Measurements from ENCODE around the gene KIF26B. TPM values are rescaled to one million over a fixed set of nuclear protein-coding genes. Genes with fewer than 3 reads are reported as not detected.

KIF26B gene
- total RNA-seq, 4 donors from 2014 or later = 0.20 to 0.79 (median 0.41) TPM; not detected in 1

DNA sequence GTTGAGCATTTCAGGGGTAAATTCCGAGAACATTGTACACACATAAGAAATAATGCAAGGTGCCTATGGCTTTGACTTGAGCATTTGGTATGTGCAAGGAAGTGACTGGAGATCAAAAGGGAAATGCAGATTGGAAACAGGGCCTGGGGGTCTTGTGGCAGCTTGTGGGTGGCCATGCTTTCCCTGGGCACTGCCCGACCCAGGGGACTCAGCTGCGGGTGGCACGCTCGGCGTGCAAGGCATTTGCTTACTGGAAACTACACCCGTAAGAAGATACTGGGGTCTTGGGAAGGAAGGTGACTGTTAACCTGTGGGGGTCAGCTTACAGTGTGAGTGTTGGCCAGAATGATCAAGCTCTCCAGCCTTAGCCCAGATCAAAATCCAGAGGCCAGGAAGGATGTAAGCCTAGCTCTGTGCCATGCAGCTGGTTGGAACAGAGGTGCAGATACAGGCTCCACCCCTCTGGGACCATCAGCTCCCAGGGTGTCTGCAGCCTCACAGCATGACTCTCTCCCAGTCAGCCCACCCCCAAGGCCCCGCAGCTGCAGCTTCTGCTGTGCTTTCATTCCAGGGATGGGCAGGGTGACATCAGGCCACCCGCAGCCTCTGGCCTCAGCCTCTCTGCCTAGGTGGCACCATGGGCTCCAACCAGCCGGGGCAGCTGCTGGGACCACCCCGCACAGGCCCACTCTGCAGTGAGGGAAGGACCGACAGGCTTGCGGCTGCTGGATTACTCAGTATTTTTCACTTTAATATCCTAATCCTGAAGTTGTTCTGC lies 55.1 kb downstream of the KIF26B start:
- WGBS, 2 donors (ENCODE audit: low coverage in 1 of 2) = 80 to 89% methylated on average over 1 to 12 of the region's 13 CpGs
- no peak for DNase-seq
- Histone ChIP-seq H3K9me3 (peaks cover 6 to 22% of the 10 kb centered on the region in 2 donors), H3K36me3 (no peaks in the 10 kb centered on the region), H3K27me3 (no peaks in the 10 kb centered on the region), H3K27ac (no peak overlapping the region), H3K4me1 (no peaks in the 10 kb centered on the region), H3K4me3 (no peak overlapping the region)
- in situ Hi-C loops (cut with MboI; ENCODE audit: low pct_ligation_motif_present in 1 of 4, low pct_unique_long_range_greater_than_20kb in 1 of 4, low sequenced_read_pairs in 3 of 4) (no loop called here), intact Hi-C loops (cut with DNase I; ENCODE audit: low total_unique reads) (no loop called here)
- no peak for TF ChIP-seq POLR2AphosphoS5 (IDR thresholded peaks at IDR 0.05)
- TF ChIP-seq, protein P1, sequence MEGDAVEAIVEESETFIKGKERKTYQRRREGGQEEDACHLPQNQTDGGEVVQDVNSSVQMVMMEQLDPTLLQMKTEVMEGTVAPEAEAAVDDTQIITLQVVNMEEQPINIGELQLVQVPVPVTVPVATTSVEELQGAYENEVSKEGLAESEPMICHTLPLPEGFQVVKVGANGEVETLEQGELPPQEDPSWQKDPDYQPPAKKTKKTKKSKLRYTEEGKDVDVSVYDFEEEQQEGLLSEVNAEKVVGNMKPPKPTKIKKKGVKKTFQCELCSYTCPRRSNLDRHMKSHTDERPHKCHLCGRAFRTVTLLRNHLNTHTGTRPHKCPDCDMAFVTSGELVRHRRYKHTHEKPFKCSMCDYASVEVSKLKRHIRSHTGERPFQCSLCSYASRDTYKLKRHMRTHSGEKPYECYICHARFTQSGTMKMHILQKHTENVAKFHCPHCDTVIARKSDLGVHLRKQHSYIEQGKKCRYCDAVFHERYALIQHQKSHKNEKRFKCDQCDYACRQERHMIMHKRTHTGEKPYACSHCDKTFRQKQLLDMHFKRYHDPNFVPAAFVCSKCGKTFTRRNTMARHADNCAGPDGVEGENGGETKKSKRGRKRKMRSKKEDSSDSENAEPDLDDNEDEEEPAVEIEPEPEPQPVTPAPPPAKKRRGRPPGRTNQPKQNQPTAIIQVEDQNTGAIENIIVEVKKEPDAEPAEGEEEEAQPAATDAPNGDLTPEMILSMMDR (IDR thresholded peaks at IDR 0.05) = no peak
- TF ChIP-seq EP300 (IDR thresholded peaks at IDR 0.05; ENCODE audit: low read depth) = no peak
- TF ChIP-seq POLR2A (IDR thresholded peaks at IDR 0.05) = no peak

DNA sequence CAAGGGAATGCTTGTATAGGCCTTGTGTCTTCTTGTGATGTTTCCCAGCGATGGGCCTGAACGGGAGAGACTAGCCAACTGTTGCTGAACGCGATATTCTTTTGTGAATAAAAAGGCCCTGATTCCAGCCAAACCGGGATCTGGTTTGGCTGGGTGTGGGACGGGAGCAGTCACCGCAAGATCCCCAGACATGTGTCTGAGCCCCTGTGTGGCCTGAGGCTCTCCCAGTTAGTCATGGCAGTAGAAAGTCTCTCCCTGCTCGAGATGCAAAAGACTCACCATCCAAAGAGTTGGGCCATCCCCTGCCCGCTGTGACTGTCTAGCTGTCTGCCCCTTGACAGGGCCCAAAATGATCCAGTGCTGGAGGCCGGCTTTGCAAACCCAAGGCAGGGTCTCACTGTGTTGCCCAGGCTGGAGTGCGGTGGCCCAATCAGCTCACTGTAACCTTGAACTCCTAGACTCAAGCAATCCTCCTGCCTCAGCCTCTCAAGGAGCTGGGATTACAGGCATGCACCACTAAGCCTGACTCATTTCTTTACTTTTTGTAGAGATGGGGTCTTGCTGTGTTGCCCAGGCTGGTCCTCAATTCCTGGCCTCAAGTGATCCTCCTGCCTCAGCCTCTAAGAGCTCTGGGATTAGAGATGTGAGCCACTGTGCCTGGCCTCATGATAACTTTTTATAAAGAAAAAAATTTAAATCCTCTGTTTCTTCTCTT lies 56.4 kb downstream of the KIF26B start:
- Histone ChIP-seq H3K27me3 (no peaks in the 10 kb centered on the region), H3K9me3 (peaks cover 6 to 19% of the 10 kb centered on the region in 2 donors), H3K4me3 (no peak overlapping the region), H3K27ac (no peak overlapping the region), H3K36me3 (no peaks in the 10 kb centered on the region), H3K4me1 (no peaks in the 10 kb centered on the region)
- intact Hi-C loops (cut with DNase I; ENCODE audit: low total_unique reads) (no loop called here), in situ Hi-C loops (cut with MboI; ENCODE audit: low pct_ligation_motif_present in 1 of 4, low pct_unique_long_range_greater_than_20kb in 1 of 4, low sequenced_read_pairs in 3 of 4) (no loop called here)
- no peak for DNase-seq
- 86% methylated on average over 10 of the region's 11 CpGs; no CpG with 5 or more reads in 1 of the 2 donors for WGBS, 2 donors (ENCODE audit: low coverage in 1 of 2)
- TF ChIP-seq POLR2A (IDR thresholded peaks at IDR 0.05) (no peak), POLR2AphosphoS5 (IDR thresholded peaks at IDR 0.05) (no peak), EP300 (IDR thresholded peaks at IDR 0.05; ENCODE audit: low read depth) (no peak)
- TF ChIP-seq, protein P1 (IDR thresholded peaks at IDR 0.05) = no peak

DNA sequence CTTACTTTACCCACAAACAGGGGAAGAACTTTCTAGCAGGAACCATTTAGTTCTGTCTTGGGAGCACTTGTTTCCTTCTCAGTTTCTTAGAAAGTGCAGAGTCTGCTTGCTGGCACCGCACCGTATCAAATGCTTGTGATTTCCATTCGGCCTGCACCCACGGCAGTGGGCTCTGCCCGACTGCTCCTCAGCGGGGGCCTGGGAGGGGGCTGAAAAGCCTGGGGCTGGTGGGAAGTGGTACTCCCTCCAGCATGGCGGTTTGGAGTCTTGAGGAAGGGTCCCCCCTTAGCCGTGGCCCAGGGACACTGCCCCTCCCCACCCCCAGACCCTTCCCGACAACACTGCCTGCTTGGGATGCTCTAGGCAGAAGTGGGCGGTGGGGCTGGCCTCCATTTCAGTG lies 57.0 kb downstream of the KIF26B start:
- WGBS, 2 donors (ENCODE audit: low coverage in 1 of 2) = 88 to 90% methylated on average over 5 to 10 of the region's 10 CpGs
- intact Hi-C loops (cut with DNase I; ENCODE audit: low total_unique reads) = no loop called here
- Histone ChIP-seq H3K4me1 (peaks cover 0 to 5% (median 0%) of the 10 kb centered on the region in 4 donors), H3K4me3 (no peak overlapping the region), H3K27ac (no peak overlapping the region), H3K36me3 (no peaks in the 10 kb centered on the region), H3K27me3 (no peaks in the 10 kb centered on the region), H3K9me3 (peaks cover 6 to 13% of the 10 kb centered on the region in 2 donors)
- TF ChIP-seq POLR2AphosphoS5 (IDR thresholded peaks at IDR 0.05) (no peak), EP300 (IDR thresholded peaks at IDR 0.05; ENCODE audit: low read depth) (no peak), POLR2A (IDR thresholded peaks at IDR 0.05) (no peak)
- TF ChIP-seq, protein P1 (IDR thresholded peaks at IDR 0.05) = no peak
- DNase-seq = no peak
- in situ Hi-C loops (cut with MboI; ENCODE audit: low pct_ligation_motif_present in 1 of 4, low pct_unique_long_range_greater_than_20kb in 1 of 4, low sequenced_read_pairs in 3 of 4) = no loop called here

DNA sequence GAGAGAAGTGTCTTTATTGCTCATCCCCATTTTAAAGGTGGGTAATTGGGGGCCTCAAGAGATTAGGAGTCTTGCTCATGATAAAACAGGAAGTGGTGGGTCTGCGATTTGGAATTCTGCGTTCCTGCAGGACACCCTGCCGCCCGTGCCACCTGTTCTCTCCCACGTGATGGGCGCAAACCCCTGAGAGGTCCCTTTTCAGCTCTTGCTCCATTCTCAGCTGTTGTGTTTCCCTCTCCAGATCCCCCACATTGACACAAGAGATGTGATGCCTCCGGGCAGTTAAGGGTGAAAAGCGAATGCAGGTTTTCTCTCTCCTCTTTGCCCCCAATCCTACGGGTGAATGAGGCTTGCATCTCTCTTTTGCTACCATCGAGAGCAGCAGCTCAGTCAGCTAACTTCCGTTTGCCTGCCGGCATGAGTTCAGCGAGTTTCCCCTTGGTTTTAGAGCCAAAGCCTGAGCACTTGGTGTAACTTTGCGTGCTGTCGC lies 57.5 kb downstream of the KIF26B start:
- H3K36me3 ChIP-seq = no peaks in the 10 kb centered on the region
- peaks cover 0 to 5% (median 0%) of the 10 kb centered on the region in 4 donors for H3K4me1 ChIP-seq
- WGBS, 2 donors (ENCODE audit: low coverage in 1 of 2) = 40 to 95% methylated on average over 1 to 15 of the region's 15 CpGs
- no peak overlapping the region for H3K27ac ChIP-seq
- in situ Hi-C loops (cut with MboI; ENCODE audit: low pct_ligation_motif_present in 1 of 4, low pct_unique_long_range_greater_than_20kb in 1 of 4, low sequenced_read_pairs in 3 of 4) = no loop called here
- no peak for TF ChIP-seq POLR2AphosphoS5 (IDR thresholded peaks at IDR 0.05)
- TF ChIP-seq, protein P1 (IDR thresholded peaks at IDR 0.05) = no peak
- no peak for TF ChIP-seq POLR2A (IDR thresholded peaks at IDR 0.05)
- TF ChIP-seq EP300 (IDR thresholded peaks at IDR 0.05; ENCODE audit: low read depth) = no peak
- no peak for DNase-seq
- no peak overlapping the region for H3K4me3 ChIP-seq
- no peaks in the 10 kb centered on the region for H3K27me3 ChIP-seq
- H3K9me3 ChIP-seq = peaks cover 1 to 8% of the 10 kb centered on the region in 2 donors
- intact Hi-C loops (cut with DNase I; ENCODE audit: low total_unique reads) = no loop called here

All from transverse colon (tissue), 4 donors.